ENCODE data around the gene BCR. TPM values are rescaled to one million over a fixed set of nuclear protein-coding genes. Genes with fewer than 3 reads are reported as not detected.

Gene BCR
- total and polyA plus RNA-seq, 2 of the 4 experiments (the other 2 are of a cell fraction): 28.9 to 44.6 TPM

DNA sequence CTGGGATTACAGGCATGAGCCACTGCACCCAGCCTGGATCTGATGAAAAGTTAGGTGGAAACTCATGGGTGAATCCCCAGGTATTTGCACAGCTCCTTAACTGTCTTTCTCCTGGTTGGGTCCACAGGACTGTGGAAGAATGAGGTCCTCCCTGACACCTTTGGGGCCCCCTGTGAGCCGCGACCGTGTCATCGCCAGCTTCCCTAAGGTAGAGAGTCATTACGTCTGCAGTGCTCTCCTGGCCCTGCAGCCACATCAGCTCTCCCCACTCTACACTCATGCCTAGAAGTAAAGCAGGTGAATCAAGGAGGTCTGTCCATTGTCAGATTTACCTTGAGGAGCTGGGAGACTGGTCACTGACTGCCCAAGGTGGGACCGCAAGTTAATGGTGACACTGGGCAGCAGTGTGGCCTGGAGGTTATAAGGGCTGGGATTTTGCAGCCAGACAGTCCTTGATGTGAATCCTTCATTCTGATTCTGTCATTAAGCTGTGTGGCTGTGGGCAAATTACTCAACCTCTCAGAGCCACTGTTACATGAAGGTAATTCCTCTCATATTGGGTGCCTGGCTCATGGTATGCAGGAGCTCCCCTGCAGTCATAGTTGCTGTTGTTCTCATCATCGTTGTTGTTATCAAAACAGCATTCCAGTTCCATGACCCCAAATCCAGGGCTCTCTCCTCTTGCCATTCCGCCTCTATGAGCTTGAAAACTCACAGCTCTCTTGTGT, 33.7 kb upstream of the BCR start:
- dilution Hi-C loops (cut with HindIII; ENCODE audit: low sequenced_read_pairs, unreplicated experiment): no loop called here
- in situ Hi-C loops (cut with MboI; ENCODE audit: low sequenced_read_pairs): no loop called here
- no TSS peak for BruUV-seq (replicated peaks)

More for the DNA sequence above, 33.7 kb upstream of the BCR start:
- Histone ChIP-seq H3K27me3 (ENCODE audit: control insufficient read depth, insufficient read depth, low read length) (no peaks in the 10 kb centered on the region), H3K4me3 (ENCODE audit: insufficient read depth, low read depth, low read length) (no peak overlapping the region), H3K14ac (replicated peaks; ENCODE audit: low read depth, low read length) (no peak overlapping the region), H4K8ac (ENCODE audit: low read depth in 2 of 2, low read length in 2 of 2) (no peak overlapping the region), H3K9me3 (ENCODE audit: control insufficient read depth, insufficient read depth, low read length) (no peaks in the 10 kb centered on the region), H3K36me3 (ENCODE audit: control insufficient read depth, insufficient read depth, low read length) (no peaks in the 10 kb centered on the region), H2BK5ac (ENCODE audit: low read depth, low read length, poor library complexity, severe bottlenecking) (no peak overlapping the region), H2BK120ac (ENCODE audit: low read depth, low read length) (no peak overlapping the region), H3K9me1 (ENCODE audit: insufficient read depth, low read length) (peaks cover 6% of the 10 kb centered on the region; the same call in 1 of the 2 replicates), H3K4ac (ENCODE audit: low read depth, low read length) (no peak overlapping the region; the same call in 1 of the 2 replicates), H3K56ac (ENCODE audit: extremely low read depth, insufficient read depth, low read length) (no peak overlapping the region), H4K5ac (ENCODE audit: low read depth, low read length) (no peak overlapping the region), H3K4me2 (ENCODE audit: low read depth, low read length) (no peak overlapping the region), H2BK15ac (ENCODE audit: low read depth, low read length) (no peak overlapping the region), H3K23ac (ENCODE audit: low read depth, low read length) (no peak overlapping the region), H2BK20ac (ENCODE audit: low read depth, low read length) (no peak overlapping the region), H2AK9ac (replicated peaks; ENCODE audit: low read depth, low read length, poor library complexity) (no peak overlapping the region), H3K27ac (ENCODE audit: insufficient read depth, low read length) (no peak overlapping the region), H3K9ac (ENCODE audit: low read depth, low read length) (no peak overlapping the region), H2AK5ac (ENCODE audit: low read depth, low read length) (0 out of 2 replicates have a peak overlapping the region, but pooled peaks have one; percentile 10), H3K18ac (ENCODE audit: low read depth, low read length) (no peak overlapping the region), H4K20me1 (ENCODE audit: insufficient read depth, low read length) (0 out of 2 replicates have a peak, but pooled peaks cover 4% of the 10 kb centered on the region), H3K4me1 (ENCODE audit: control insufficient read depth, insufficient read depth, low read length) (peaks cover 17% of the 10 kb centered on the region), H2AFZ (replicated peaks; ENCODE audit: low read length, poor library complexity) (no peak overlapping the region), H4K91ac (ENCODE audit: insufficient read depth, low read depth, low read length) (no peak overlapping the region), H3K79me1 (ENCODE audit: low read depth in 1 of 2, low read length in 2 of 2) (peaks cover 0 to 6% of the 10 kb centered on the region in 2 experiments; a peak in 1 of 4 replicates)
- CTCF ChIA-PET: interaction anchor here (0.6 kb wide), 1 partner anchor 15 kb away, joined by 3 read pairs; no protein-coding TSS in a partner anchor
- POLR2A ChIA-PET (ENCODE audit: unreplicated experiment): no interaction called here
- DNase-seq: no peak
- TF ChIP-seq RFX5 (IDR thresholded peaks at IDR 0.05; ENCODE audit: low read depth, low read length): no peak
- TF ChIP-seq MAZ (IDR thresholded peaks at IDR 0.05; ENCODE audit: borderline replicate concordance, low read depth, low read length): no peak
- TF ChIP-seq, protein P1, sequence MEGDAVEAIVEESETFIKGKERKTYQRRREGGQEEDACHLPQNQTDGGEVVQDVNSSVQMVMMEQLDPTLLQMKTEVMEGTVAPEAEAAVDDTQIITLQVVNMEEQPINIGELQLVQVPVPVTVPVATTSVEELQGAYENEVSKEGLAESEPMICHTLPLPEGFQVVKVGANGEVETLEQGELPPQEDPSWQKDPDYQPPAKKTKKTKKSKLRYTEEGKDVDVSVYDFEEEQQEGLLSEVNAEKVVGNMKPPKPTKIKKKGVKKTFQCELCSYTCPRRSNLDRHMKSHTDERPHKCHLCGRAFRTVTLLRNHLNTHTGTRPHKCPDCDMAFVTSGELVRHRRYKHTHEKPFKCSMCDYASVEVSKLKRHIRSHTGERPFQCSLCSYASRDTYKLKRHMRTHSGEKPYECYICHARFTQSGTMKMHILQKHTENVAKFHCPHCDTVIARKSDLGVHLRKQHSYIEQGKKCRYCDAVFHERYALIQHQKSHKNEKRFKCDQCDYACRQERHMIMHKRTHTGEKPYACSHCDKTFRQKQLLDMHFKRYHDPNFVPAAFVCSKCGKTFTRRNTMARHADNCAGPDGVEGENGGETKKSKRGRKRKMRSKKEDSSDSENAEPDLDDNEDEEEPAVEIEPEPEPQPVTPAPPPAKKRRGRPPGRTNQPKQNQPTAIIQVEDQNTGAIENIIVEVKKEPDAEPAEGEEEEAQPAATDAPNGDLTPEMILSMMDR (conservative IDR thresholded peaks at IDR 0.05; ENCODE audit: low read depth, low read length): no peak
- TF ChIP-seq, protein P2, sequence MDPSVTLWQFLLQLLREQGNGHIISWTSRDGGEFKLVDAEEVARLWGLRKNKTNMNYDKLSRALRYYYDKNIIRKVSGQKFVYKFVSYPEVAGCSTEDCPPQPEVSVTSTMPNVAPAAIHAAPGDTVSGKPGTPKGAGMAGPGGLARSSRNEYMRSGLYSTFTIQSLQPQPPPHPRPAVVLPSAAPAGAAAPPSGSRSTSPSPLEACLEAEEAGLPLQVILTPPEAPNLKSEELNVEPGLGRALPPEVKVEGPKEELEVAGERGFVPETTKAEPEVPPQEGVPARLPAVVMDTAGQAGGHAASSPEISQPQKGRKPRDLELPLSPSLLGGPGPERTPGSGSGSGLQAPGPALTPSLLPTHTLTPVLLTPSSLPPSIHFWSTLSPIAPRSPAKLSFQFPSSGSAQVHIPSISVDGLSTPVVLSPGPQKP (IDR thresholded peaks at IDR 0.05; ENCODE audit: borderline replicate concordance, low read depth, low read length): no peak
- no peak for TF ChIP-seq MAFK (IDR thresholded peaks at IDR 0.05; ENCODE audit: low read depth, low read length)
- TF ChIP-seq, protein P3, sequence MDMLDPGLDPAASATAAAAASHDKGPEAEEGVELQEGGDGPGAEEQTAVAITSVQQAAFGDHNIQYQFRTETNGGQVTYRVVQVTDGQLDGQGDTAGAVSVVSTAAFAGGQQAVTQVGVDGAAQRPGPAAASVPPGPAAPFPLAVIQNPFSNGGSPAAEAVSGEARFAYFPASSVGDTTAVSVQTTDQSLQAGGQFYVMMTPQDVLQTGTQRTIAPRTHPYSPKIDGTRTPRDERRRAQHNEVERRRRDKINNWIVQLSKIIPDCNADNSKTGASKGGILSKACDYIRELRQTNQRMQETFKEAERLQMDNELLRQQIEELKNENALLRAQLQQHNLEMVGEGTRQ (IDR thresholded peaks at IDR 0.05; ENCODE audit: low read depth, low read length): no peak
- WGBS, 2 experiments (ENCODE audit: extremely low coverage in 2 of 2, insufficient read length in 1 of 2): no CpG with 5 or more reads among the region's 8 CpGs
- no peak for ATAC-seq (ENCODE audit: low read depth)
- intact Hi-C loops (cut with micrococcal nuclease): no loop called here

All from IMR-90 (cell line).